ENCODE results near the gene UQCR11. TPM values are rescaled to one million over a fixed set of nuclear protein-coding genes. Genes with fewer than 3 reads are reported as not detected.

Gene UQCR11
- total RNA-seq, 2 donors from 2014 or later, result 674 to 933 TPM

- intact Hi-C loops (cut with DNase I), result no loop called here
- no peak for DNase-seq
Measured at GRCh38 chr19:1599460-1599846, 5.8 kb downstream of the UQCR11 start.

GRCh38 chr19:1598777-1599459, 6.3 kb downstream of the UQCR11 start:
- ATAC-seq (no peak), DNase-seq (no peak)
- intact Hi-C loops (cut with DNase I), result no loop called here

More at GRCh38 chr19:1599460-1599846, 5.8 kb downstream of the UQCR11 start:
- no peak for ATAC-seq

GRCh38 chr19:1593501-1593772, 11.8 kb downstream of the UQCR11 start:
- intact Hi-C loops (cut with DNase I), result no loop called here
- ATAC-seq (no peak), DNase-seq (no peak)

GRCh38 chr19:1592755-1593500, 12.3 kb downstream of the UQCR11 start, which contains the start of gene MBD3:
TSS of gene MBD3 (minus strand) at chr19:1592865. CDS start at chr19:1592631, 234 bp downstream.
- intact Hi-C loops (cut with DNase I), result no loop called here
- ATAC-seq, result peak; percentile 92 to 94
- peak; percentile 95 for DNase-seq

GRCh38 chr19:1592024-1592754, 13.1 kb downstream of the UQCR11 start:
- DNase-seq, result peak; percentile 88
- peak; percentile 88 to 90 for ATAC-seq
- intact Hi-C loops (cut with DNase I), result no loop called here

- no peak for DNase-seq
- intact Hi-C loops (cut with DNase I), result no loop called here
- ATAC-seq, result peak; percentile 0 to 5
Measured at GRCh38 chr19:1591421-1592023, 13.7 kb downstream of the UQCR11 start.

- ATAC-seq (no peak), DNase-seq (no peak)
- intact Hi-C loops (cut with DNase I), result no loop called here
Measured at GRCh38 chr19:1590641-1591397, 14.4 kb downstream of the UQCR11 start.

- intact Hi-C loops (cut with DNase I), result no loop called here
- no peak for ATAC-seq
- no peak for DNase-seq
Measured at GRCh38 chr19:1587872-1588271, 17.4 kb downstream of the UQCR11 start.

- intact Hi-C loops (cut with DNase I), result no loop called here
- ATAC-seq (no peak), DNase-seq (no peak)
Measured at GRCh38 chr19:1585243-1585580, 20.1 kb downstream of the UQCR11 start.

GRCh38 chr19:1584500-1585242, 20.6 kb downstream of the UQCR11 start:
- peak in 1 of 2 donors; percentile 12 for ATAC-seq
- intact Hi-C loops (cut with DNase I), result no loop called here
- no peak for DNase-seq

GRCh38 chr19:1582201-1582600, 23.1 kb downstream of the UQCR11 start:
- no peak for ATAC-seq
- intact Hi-C loops (cut with DNase I), result no loop called here
- DNase-seq, result no peak

- ATAC-seq (no peak), DNase-seq (no peak)
- intact Hi-C loops (cut with DNase I), result no loop called here
Measured at GRCh38 chr19:1580957-1581356, 24.3 kb downstream of the UQCR11 start.

- ATAC-seq (no peak), DNase-seq (no peak)
- intact Hi-C loops (cut with DNase I), result no loop called here
Measured at GRCh38 chr19:1580382-1580781, 24.9 kb downstream of the UQCR11 start.

- ATAC-seq (no peak), DNase-seq (no peak)
- intact Hi-C loops (cut with DNase I), result no loop called here
Measured at GRCh38 chr19:1579222-1579621, 26.0 kb downstream of the UQCR11 start.

- intact Hi-C loops (cut with DNase I), result no loop called here
- DNase-seq (no peak), ATAC-seq (peak in 1 of 2 donors; percentile 23)
Measured at GRCh38 chr19:1577929-1578618, 27.2 kb downstream of the UQCR11 start.

- intact Hi-C loops (cut with DNase I), result no loop called here
- peak; percentile 47 to 53 for ATAC-seq
Measured at GRCh38 chr19:1577090-1577928, 28.0 kb downstream of the UQCR11 start.

More at GRCh38 chr19:1577090-1577928, 28.0 kb downstream of the UQCR11 start:
- DNase-seq, result no peak
